Measurements from ENCODE around the gene C4orf54. TPM values are rescaled to one million over a fixed set of nuclear protein-coding genes. Genes with fewer than 3 reads are reported as not detected.

C4orf54 gene
- total RNA-seq, 3 donors from 2014 or later, result not detected

DNA sequence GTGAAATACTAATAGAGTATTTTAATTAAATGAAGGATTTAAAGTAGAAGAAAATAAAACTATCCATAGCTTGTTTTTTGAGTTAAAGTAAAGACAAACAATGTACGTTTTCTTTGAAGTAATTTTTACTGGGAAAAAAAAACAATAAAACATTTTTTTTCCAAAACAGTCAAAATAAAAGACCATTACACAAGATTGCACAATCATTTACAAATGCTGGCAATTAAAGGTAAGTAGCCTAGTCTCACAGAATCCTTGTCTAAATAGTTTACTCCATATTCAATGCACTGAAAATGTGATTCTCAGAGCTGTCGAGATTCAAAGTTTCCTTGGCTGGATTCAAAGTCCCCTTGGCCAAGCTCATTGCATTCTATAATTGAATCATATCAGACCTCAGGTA lies 21.2 kb downstream of the C4orf54 start:
- intact Hi-C loops (cut with DNase I; ENCODE audit: low total_unique reads), result no loop called here
- no peaks in the 10 kb centered on the region for H3K27me3 ChIP-seq
- H3K27ac ChIP-seq, result no peak overlapping the region
- DNase-seq (ENCODE audit: low spot score in 2 of 2), result no peak
- no peaks in the 10 kb centered on the region for H3K9me3 ChIP-seq
- no peaks in the 10 kb centered on the region for H3K36me3 ChIP-seq
- H3K4me1 ChIP-seq, result no peaks in the 10 kb centered on the region
- no peak for TF ChIP-seq POLR2AphosphoS5 (IDR thresholded peaks at IDR 0.05)
- no peak for TF ChIP-seq POLR2A (IDR thresholded peaks at IDR 0.05)
- TF ChIP-seq, protein P1, sequence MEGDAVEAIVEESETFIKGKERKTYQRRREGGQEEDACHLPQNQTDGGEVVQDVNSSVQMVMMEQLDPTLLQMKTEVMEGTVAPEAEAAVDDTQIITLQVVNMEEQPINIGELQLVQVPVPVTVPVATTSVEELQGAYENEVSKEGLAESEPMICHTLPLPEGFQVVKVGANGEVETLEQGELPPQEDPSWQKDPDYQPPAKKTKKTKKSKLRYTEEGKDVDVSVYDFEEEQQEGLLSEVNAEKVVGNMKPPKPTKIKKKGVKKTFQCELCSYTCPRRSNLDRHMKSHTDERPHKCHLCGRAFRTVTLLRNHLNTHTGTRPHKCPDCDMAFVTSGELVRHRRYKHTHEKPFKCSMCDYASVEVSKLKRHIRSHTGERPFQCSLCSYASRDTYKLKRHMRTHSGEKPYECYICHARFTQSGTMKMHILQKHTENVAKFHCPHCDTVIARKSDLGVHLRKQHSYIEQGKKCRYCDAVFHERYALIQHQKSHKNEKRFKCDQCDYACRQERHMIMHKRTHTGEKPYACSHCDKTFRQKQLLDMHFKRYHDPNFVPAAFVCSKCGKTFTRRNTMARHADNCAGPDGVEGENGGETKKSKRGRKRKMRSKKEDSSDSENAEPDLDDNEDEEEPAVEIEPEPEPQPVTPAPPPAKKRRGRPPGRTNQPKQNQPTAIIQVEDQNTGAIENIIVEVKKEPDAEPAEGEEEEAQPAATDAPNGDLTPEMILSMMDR (IDR thresholded peaks at IDR 0.05), result no peak
- no peak overlapping the region for H3K4me3 ChIP-seq

DNA sequence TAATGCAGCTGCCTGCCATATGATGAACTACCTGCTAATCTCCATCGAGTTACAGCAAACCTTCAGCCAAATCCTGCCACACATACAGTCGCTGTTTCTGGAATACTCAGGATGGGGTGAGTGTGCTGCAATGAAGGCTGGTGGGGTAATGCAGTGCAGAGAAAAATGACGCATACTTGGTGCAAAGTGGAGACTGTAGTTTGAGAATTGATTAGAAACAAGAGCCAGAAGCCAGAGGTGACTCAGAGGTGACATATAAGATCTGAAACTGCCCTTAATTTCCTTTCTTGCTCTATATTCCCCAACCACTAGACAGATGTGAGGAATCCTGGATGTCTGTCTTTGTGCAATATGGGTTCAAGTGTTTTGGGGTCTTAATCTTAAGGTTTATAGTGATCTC lies 22.0 kb downstream of the C4orf54 start:
- TF ChIP-seq, protein P1 (IDR thresholded peaks at IDR 0.05), result no peak
- TF ChIP-seq POLR2A (IDR thresholded peaks at IDR 0.05) (no peak), POLR2AphosphoS5 (IDR thresholded peaks at IDR 0.05) (no peak)

DNA sequence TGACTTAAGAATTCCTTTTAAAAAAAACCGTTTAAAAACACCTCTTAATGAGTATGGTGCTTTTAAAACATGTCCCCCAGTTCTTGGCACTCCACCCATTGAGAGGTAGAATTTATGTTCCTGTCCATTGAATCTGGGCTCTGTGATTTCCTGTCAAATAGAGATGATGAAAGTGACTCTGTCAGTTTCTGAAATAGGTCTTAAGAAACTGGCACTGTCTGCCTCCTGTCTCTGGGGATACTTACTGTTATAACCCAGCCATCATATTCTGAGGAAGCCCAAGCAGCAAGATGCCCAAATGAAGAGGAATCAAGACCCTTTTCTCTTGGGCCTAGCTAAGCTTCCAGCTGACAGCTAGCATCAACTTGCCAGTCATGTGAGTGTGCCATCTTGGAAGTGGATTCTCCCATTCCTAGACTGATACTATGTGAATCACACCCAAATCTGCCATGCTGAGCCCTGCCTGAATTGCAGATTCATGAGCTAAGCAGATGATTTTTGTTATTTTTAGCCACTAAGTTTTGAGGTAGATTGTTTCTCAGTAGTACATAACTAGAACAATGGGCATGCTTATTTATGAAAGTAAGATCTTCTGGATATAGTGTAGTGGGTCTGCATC lies 22.8 kb downstream of the C4orf54 start:
- Histone ChIP-seq H3K27ac (no peak overlapping the region), H3K36me3 (no peaks in the 10 kb centered on the region), H3K9me3 (no peaks in the 10 kb centered on the region), H3K4me1 (no peaks in the 10 kb centered on the region), H3K4me3 (no peak overlapping the region), H3K27me3 (no peaks in the 10 kb centered on the region)
- no peak for DNase-seq (ENCODE audit: low spot score in 2 of 2)
- no peak for TF ChIP-seq POLR2AphosphoS5 (IDR thresholded peaks at IDR 0.05)
- TF ChIP-seq, protein P1 (IDR thresholded peaks at IDR 0.05), result no peak
- TF ChIP-seq POLR2A (IDR thresholded peaks at IDR 0.05), result no peak
- intact Hi-C loops (cut with DNase I; ENCODE audit: low total_unique reads), result no loop called here

More for the DNA sequence above, 22.0 kb downstream of the C4orf54 start:
- Histone ChIP-seq H3K4me3 (no peak overlapping the region), H3K9me3 (no peaks in the 10 kb centered on the region), H3K36me3 (no peaks in the 10 kb centered on the region), H3K4me1 (no peaks in the 10 kb centered on the region), H3K27me3 (no peaks in the 10 kb centered on the region), H3K27ac (no peak overlapping the region)
- intact Hi-C loops (cut with DNase I; ENCODE audit: low total_unique reads), result no loop called here
- no peak for DNase-seq (ENCODE audit: low spot score in 2 of 2)

GRCh38 chr4:99633772-99634171 lies 23.9 kb downstream of the C4orf54 start:
- Histone ChIP-seq H3K9me3 (no peaks in the 10 kb centered on the region), H3K27me3 (no peaks in the 10 kb centered on the region), H3K4me1 (no peaks in the 10 kb centered on the region), H3K27ac (no peak overlapping the region), H3K4me3 (no peak overlapping the region), H3K36me3 (no peaks in the 10 kb centered on the region)
- TF ChIP-seq POLR2AphosphoS5 (IDR thresholded peaks at IDR 0.05) (no peak), POLR2A (IDR thresholded peaks at IDR 0.05) (no peak)
- TF ChIP-seq, protein P1 (IDR thresholded peaks at IDR 0.05), result no peak
- intact Hi-C loops (cut with DNase I; ENCODE audit: low total_unique reads), result no loop called here
- DNase-seq (ENCODE audit: low spot score in 2 of 2), result no peak

- Histone ChIP-seq H3K4me1 (no peaks in the 10 kb centered on the region), H3K36me3 (no peaks in the 10 kb centered on the region), H3K27ac (no peak overlapping the region), H3K9me3 (no peaks in the 10 kb centered on the region), H3K4me3 (no peak overlapping the region), H3K27me3 (no peaks in the 10 kb centered on the region)
- no peak for DNase-seq (ENCODE audit: low spot score in 2 of 2)
- no peak for TF ChIP-seq POLR2A (IDR thresholded peaks at IDR 0.05)
- TF ChIP-seq, protein P1 (IDR thresholded peaks at IDR 0.05), result no peak
- no peak for TF ChIP-seq POLR2AphosphoS5 (IDR thresholded peaks at IDR 0.05)
- intact Hi-C loops (cut with DNase I; ENCODE audit: low total_unique reads), result no loop called here
These were observed 26.7 kb downstream of the C4orf54 start for GRCh38 chr4:99630857-99631360.
